PC-9 (cell line): ENCODE results near the gene PEX5.

ENCODE experiments used
- EZH2 ChIP-seq: fragments of 200-600 bp; sonication (generic); IDR thresholded peaks from 2 replicates; pipeline ENCODE4 v1.8.0; 2017; ENCODE audit warnings: antibody characterized with exemption, low read depth
- TF ChIP-seq, protein P1 (sequence below): fragments of 200-600 bp; sonication (generic); conservative IDR thresholded peaks from 2 replicates; pipeline ENCODE4 v1.6.1; 2017; ENCODE audit warnings: mixed run types, antibody characterized with exemption, mild to moderate bottlenecking, moderate library complexity

DNA sequence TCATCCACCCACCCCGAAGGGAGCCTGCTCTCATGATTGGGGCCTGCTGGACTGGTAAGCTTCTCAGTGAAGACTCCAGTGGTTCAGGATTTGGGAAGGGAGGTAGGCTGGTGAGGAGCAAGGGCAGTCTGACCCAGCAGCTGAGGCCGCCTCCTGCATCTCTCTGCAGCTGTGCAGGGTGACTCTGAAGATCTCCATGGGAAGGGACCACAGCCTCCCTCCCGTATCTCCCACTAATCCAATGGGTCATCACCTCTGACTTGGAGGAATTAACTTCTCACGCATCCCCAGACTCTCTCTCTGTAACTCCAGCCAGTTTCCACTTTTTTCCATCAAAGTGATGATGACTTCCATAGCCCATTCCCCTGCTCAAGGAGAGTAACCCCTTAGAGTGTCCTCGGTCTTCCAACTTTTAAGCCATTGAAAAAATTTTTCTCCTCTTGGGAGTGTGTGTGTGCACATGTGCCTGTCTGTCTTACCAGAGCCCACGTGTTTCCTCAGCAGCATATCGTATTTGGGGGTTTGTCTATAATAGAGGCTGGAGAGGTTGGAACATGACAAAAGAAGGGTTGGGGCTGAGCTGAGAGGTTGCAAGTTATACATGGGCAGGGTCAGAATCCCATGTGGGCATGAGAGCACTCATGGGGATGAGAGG, 48.0 kb upstream of the PEX5 start:
- TF ChIP-seq, protein P1, sequence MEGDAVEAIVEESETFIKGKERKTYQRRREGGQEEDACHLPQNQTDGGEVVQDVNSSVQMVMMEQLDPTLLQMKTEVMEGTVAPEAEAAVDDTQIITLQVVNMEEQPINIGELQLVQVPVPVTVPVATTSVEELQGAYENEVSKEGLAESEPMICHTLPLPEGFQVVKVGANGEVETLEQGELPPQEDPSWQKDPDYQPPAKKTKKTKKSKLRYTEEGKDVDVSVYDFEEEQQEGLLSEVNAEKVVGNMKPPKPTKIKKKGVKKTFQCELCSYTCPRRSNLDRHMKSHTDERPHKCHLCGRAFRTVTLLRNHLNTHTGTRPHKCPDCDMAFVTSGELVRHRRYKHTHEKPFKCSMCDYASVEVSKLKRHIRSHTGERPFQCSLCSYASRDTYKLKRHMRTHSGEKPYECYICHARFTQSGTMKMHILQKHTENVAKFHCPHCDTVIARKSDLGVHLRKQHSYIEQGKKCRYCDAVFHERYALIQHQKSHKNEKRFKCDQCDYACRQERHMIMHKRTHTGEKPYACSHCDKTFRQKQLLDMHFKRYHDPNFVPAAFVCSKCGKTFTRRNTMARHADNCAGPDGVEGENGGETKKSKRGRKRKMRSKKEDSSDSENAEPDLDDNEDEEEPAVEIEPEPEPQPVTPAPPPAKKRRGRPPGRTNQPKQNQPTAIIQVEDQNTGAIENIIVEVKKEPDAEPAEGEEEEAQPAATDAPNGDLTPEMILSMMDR = no peak
- TF ChIP-seq EZH2 = no peak
